Esophagus squamous epithelium (tissue), 4 donors: ENCODE measurements around the gene TICRR.

Experiments
- CTCF ChIP-seq, 6 experiments: fragments of 450-650 bp in 4 of 6; fragments of 200-600 bp in 2 of 6; sonication (generic) in 2 of 6; IDR thresholded peaks; one replicate each; pipeline ENCODE4 v1.5.1; 2016 to 2019; ENCODE audit warnings: antibody characterized with exemption in 6 of 6, mild to moderate bottlenecking in 4 of 6, moderate library complexity in 4 of 6
- POLR2A ChIP-seq, 4 donors: fragments of 450-650 bp; IDR thresholded peaks; one replicate each; pipeline ENCODE4 v1.6.1; 2017; ENCODE audit warnings: antibody characterized with exemption in 4 of 4, mild to moderate bottlenecking in 4 of 4, moderate library complexity in 3 of 4

- TF ChIP-seq POLR2A (IDR thresholded peaks at IDR 0.05) (no peak), CTCF (IDR thresholded peaks at IDR 0.05) (no peak)
Observed at GRCh38 chr15:89599021-89599420, 23.8 kb downstream of the TICRR start.
